Liver (tissue), 10 donors: Measurements from ENCODE around the gene HAO2. TPM values are rescaled to one million over a fixed set of nuclear protein-coding genes. Genes with fewer than 3 reads are reported as not detected.

Source experiments
- DNase-seq: peaks from one replicate; pipeline ENCODE4 v3.0.0-alpha.2; 2017; ENCODE audit warnings: low spot score
- H3K27ac ChIP-seq, 2 donors: one replicate each; pipeline ENCODE4 v1.7.0; 2013; ENCODE audit warnings: inconsistent platforms in 2 of 2, low read length in 2 of 2, control low read depth in 1 of 2, low read depth in 1 of 2, mild to moderate bottlenecking in 1 of 2
- H3K27me3 ChIP-seq, 4 donors: one replicate each; pipeline versions ENCODE4 v1.6.1 to v1.7.0; 2013; ENCODE audit warnings: low read length in 3 of 4, inconsistent platforms in 1 of 4, mild to moderate bottlenecking in 1 of 4, moderate library complexity in 1 of 4; ENCODE audit not compliant: control insufficient read depth in 4 of 4, insufficient read depth in 4 of 4
- H3K36me3 ChIP-seq, 4 donors: one replicate each; pipeline versions ENCODE4 v1.6.1 to v1.7.0; 2013; ENCODE audit warnings: low read length in 3 of 4, mild to moderate bottlenecking in 3 of 4, low read depth in 1 of 4, moderate library complexity in 1 of 4; ENCODE audit not compliant: control insufficient read depth in 4 of 4, insufficient read depth in 3 of 4
- H3K4me1 ChIP-seq, 4 donors: one replicate each; pipeline versions ENCODE4 v1.6.1 to v1.7.0; 2013; ENCODE audit warnings: low read length in 3 of 4, mild to moderate bottlenecking in 3 of 4, moderate library complexity in 1 of 4; ENCODE audit not compliant: control insufficient read depth in 4 of 4, insufficient read depth in 4 of 4
- H3K4me3 ChIP-seq, 3 donors: one replicate each; pipeline versions ENCODE4 v1.6.1 to v1.7.0; 2013; ENCODE audit warnings: low read length in 3 of 3, control low read depth in 1 of 3, low read depth in 1 of 3, mild to moderate bottlenecking in 1 of 3
- H3K9ac ChIP-seq, 2 donors: one replicate each; pipeline ENCODE4 v1.7.0; 2013; ENCODE audit warnings: low read length in 2 of 2, mild to moderate bottlenecking in 2 of 2, moderate library complexity in 2 of 2, control low read depth in 1 of 2, low read depth in 1 of 2
- H3K9me3 ChIP-seq, 4 donors: one replicate each; pipeline versions ENCODE4 v1.6.1 to v1.7.0; 2013; ENCODE audit warnings: low read length in 3 of 4; ENCODE audit not compliant: control insufficient read depth in 4 of 4
- ATF3 ChIP-seq: IDR thresholded peaks from 2 replicates; pipeline ENCODE4 v1.6.1; 2016; ENCODE audit warnings: antibody characterized with exemption
- EGR1 ChIP-seq, 2 donors: IDR thresholded peaks; 2 replicates each; pipeline ENCODE4 v1.6.1; 2016 to 2018; ENCODE audit warnings: antibody characterized with exemption in 2 of 2, low read depth in 2 of 2
- FOXA1 ChIP-seq: IDR thresholded peaks from 2 replicates; pipeline ENCODE4 v1.6.1; 2016; ENCODE audit warnings: antibody characterized with exemption
- FOXA2 ChIP-seq: IDR thresholded peaks from 2 replicates; pipeline ENCODE4 v1.6.1; 2016; ENCODE audit warnings: antibody characterized with exemption
- GABPA ChIP-seq, 2 donors: IDR thresholded peaks in 1 of 2; conservative IDR thresholded peaks in 1 of 2; 2 replicates each; pipeline ENCODE4 v1.6.1; 2016; ENCODE audit warnings: antibody characterized with exemption in 2 of 2, mild to moderate bottlenecking in 1 of 2, moderate library complexity in 1 of 2
- HNF4G ChIP-seq: IDR thresholded peaks from 2 replicates; pipeline ENCODE4 v1.6.1; 2016; ENCODE audit warnings: antibody characterized with exemption
- JUND ChIP-seq, 2 donors: IDR thresholded peaks; 2 replicates each; pipeline ENCODE4 v1.6.1; 2016; ENCODE audit warnings: antibody characterized with exemption in 2 of 2
- MAX ChIP-seq: IDR thresholded peaks from 2 replicates; pipeline ENCODE4 v1.6.1; 2016; ENCODE audit warnings: antibody characterized with exemption
- NR2F2 ChIP-seq: IDR thresholded peaks from 2 replicates; pipeline ENCODE4 v1.6.1; 2016; ENCODE audit warnings: antibody characterized with exemption
- RAD21 ChIP-seq, 2 donors: IDR thresholded peaks; 2 replicates each; pipeline ENCODE4 v1.6.1; 2016; ENCODE audit warnings: antibody characterized with exemption in 2 of 2, mild to moderate bottlenecking in 2 of 2
- REST ChIP-seq: IDR thresholded peaks from 2 replicates; pipeline ENCODE4 v1.6.1; 2016; ENCODE audit warnings: antibody characterized with exemption, mild to moderate bottlenecking
- TAF1 ChIP-seq: conservative IDR thresholded peaks from 2 replicates; pipeline ENCODE4 v1.6.1; 2016; ENCODE audit warnings: antibody characterized with exemption, mild to moderate bottlenecking
- YY1 ChIP-seq: IDR thresholded peaks from 2 replicates; pipeline ENCODE4 v1.6.1; 2016; ENCODE audit warnings: antibody characterized with exemption, mild to moderate bottlenecking
- WGBS: extraction: QIAGEN DNeasy Blood & Tissue Kit; methylation state at CpG from one replicate; pipeline ENCODE4 v1.1.7; 2013; 5-methylcytosine and 5-hydroxymethylcytosine counted together
- polyA plus RNA-seq, 2 donors: library from polyadenylated mRNA; stranded (reverse) in 1 of 2; unstranded in 1 of 2; fragments of 200-250 nt in 1 of 2; fragments of >200 nt in 1 of 2; fragmentation: Nextera tagmentation in 1 of 2; extraction: Ambion mirVana in 1 of 2; gene quantifications; one replicate each; pipeline versions ENCODE4 v1.2.1 to v1.2.3, GENCODE V29; 2013 to 2015
- small RNA-seq: library from RNA; depleted of rRNA; stranded (forward); fragments of <200 nt; gene quantifications from one replicate; pipeline ENCODE3, GENCODE V24; 2014
- total RNA-seq, 2 donors: library from RNA; depleted of rRNA; stranded (reverse); fragments of >200 nt; gene quantifications; one replicate each; pipeline ENCODE4 v1.2.3, GENCODE V29; 2014
- donor health status: healthy.
- donor health status: healthy.
- donor health status: healthy.
- donor health status: healthy.
- donor health status: healthy.

HAO2 gene
- total and polyA plus RNA-seq, 4 donors: 8.2 to 377 (median 150) TPM

- TF ChIP-seq GABPA (IDR thresholded peaks at IDR 0.05 in 1 of 2, conservative IDR thresholded peaks at IDR 0.05 in 1 of 2): no peak
- TF ChIP-seq ATF3: no peak
- TF ChIP-seq NR2F2: no peak
- TF ChIP-seq EGR1 (IDR thresholded peaks at IDR 0.05; ENCODE audit: low read depth in 2 of 2): no peak
- TF ChIP-seq MAX: no peak
- no peak for TF ChIP-seq REST
- TF ChIP-seq TAF1: no peak
- TF ChIP-seq FOXA1: no peak
- TF ChIP-seq FOXA2: no peak
- TF ChIP-seq YY1: no peak
- TF ChIP-seq JUND (IDR thresholded peaks at IDR 0.05): no peak
- no peak for TF ChIP-seq HNF4G
- TF ChIP-seq RAD21 (IDR thresholded peaks at IDR 0.05): no peak
- Histone ChIP-seq H3K4me3 (no peak overlapping the region), H3K27me3 (no peaks in the 10 kb centered on the region), H3K4me1 (peaks cover 5 to 18% (median 14%) of the 10 kb centered on the region in 4 donors), H3K9me3 (no peaks in the 10 kb centered on the region), H3K27ac (no peak overlapping the region), H3K36me3 (no peaks in the 10 kb centered on the region), H3K9ac (no peak overlapping the region)
- 91% methylated on average over 6 of the region's 6 CpGs for WGBS
- no peak for DNase-seq
These were observed 74.2 kb downstream of the HAO2 start for GRCh38 chr1:119442756-119443155.

Small RNA genes within 50 kb of the gene (small RNA-seq; reads per million reads assigned to genes)
- not detected for gene RNU1-75P

Other genes starting within 250 kb of the HAO2 start
- 10 to 100 TPM in 1 of 2 donors, 1 to 10 TPM in 1; 8.4 to 14.5 TPM for gene WARS2, start 228.1 kb upstream of the HAO2 start, total RNA-seq
- 1 to 10 TPM; 3.5 to 5.7 TPM for gene WARS2, start 228.1 kb upstream of the HAO2 start, polyA plus RNA-seq
- under 1 TPM in 1 of 2 donors, not detected in 1; 0.25 TPM for gene HSD3B2, start 46.4 kb downstream of the HAO2 start, total RNA-seq
- gene HSD3B2, start 46.4 kb downstream of the HAO2 start, polyA plus RNA-seq: under 1 TPM; 0.14 to 0.18 TPM
- gene HSD3B1, start 138.4 kb downstream of the HAO2 start, total RNA-seq: under 1 TPM in 1 of 2 donors, not detected in 1; 0.67 TPM
- gene HSD3B1, start 138.4 kb downstream of the HAO2 start, polyA plus RNA-seq: not detected